Activated T-cell treated with anti-CD3 and anti-CD28 coated beads for 24 hours (primary cell): ENCODE results near the gene EVX2.

Experiments used
- DNase-seq: peaks from one replicate; pipeline ENCODE4 v3.0.0-alpha.2; 2020; ENCODE audit warnings: low read depth

EVX2 gene

DNA sequence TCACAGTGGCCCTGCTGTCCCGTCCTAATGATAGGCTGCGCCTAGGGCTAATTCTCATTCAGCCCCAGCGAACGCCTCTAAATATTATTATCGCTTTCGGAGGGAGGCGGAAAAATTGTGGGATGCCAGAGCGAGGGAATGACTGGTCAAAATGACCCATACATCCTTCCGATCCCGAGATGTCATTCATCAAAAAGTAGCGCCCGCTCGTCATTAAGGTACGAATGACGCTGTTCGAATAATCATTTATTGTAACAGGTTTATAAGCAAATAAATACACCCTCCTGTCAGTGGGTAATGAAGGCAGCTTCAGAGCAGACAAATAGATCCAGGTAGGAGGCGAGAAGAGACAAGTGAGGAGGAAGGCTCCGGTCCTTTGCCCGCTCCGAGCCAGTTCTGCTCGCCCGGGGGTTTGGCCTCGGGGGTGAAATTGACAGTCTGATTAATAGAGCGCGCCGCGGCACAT, at the start of gene EVX2:
EVX2 (minus strand) TSS at position 167 of the 466 bp plus-strand sequence. CDS start 186 bp downstream, outside the sequence.
- no peak for DNase-seq

DNA sequence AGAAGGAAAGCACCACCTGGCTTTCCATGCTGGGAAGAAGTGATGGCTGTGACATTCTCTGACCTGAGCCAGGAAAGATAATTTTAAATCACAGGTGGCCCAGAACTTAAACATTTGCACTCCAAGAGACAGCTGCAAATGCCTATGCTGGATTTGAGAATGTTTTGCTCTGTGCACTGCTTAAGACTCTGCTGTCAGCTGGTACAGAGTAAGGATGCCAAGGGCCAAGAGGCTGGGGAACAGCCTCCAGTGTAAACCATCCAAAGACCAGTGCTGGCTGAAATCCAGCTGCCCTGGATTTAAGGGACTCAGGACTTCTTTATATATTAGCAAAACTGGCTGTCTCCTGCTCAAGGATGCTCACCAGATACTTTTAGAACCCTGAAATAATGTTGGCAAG, 49.6 kb upstream of the EVX2 start:
- no peak for DNase-seq

DNA sequence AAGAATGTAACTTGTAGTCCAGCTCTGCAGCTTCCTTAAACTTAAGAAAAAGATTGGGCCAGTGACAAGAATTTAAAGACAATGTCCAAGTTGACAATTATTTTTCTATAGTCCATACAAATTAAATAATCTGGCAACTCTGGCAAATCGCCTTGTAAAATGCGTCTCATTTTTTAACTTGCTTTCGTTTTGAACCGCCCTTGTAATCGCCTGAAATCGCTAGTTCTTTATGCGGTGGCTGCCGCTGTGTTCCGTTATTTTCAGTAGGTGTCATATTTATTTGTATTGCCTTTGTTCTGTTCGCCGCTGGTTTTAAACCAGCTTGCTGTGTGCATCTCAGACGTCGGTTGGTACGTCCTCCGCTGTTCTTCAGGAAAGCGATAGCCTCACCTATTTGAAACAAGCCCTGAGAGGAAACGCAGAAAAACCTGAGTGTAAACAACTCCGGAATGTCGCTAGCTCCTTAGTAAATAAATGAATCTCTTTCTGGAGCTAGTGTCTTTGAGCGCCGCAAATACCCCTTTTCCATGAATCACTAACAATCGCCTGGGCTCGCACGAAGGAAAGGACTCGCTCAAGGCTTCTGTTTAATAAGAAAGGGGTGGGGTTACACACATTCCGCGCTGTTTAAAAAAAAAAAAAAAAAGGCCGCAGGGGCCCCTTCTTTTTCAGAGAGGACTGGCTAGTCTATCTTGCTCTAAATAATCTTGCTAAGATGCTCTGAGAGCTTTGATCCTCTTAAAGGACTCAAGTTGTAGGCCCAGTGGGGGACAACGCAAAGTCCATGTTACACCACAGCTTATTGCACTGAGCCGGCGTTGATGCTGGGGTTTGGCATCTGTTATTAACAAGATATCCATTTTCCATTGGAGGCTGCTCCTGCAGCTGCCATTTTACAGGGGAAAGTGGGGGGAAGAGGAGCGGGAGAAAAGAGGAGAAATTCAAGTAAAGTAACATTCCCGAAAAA, 48.7 kb upstream of the EVX2 start:
- no peak for DNase-seq

DNA sequence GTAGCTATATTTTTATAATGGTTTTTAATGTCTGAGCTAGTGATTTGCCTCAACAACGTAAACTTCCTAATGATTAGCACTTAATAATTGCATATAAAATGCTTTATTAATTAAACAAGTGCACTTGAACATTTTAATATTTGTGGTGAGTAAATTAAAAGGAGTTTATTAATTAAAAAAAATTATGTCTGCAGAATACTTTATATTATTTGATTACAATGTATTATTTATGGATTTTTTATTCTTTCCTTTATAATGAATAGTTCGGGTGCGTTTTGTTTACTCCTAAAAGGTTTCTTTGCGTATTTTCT, 48.0 kb upstream of the EVX2 start:
- no peak for DNase-seq

DNA sequence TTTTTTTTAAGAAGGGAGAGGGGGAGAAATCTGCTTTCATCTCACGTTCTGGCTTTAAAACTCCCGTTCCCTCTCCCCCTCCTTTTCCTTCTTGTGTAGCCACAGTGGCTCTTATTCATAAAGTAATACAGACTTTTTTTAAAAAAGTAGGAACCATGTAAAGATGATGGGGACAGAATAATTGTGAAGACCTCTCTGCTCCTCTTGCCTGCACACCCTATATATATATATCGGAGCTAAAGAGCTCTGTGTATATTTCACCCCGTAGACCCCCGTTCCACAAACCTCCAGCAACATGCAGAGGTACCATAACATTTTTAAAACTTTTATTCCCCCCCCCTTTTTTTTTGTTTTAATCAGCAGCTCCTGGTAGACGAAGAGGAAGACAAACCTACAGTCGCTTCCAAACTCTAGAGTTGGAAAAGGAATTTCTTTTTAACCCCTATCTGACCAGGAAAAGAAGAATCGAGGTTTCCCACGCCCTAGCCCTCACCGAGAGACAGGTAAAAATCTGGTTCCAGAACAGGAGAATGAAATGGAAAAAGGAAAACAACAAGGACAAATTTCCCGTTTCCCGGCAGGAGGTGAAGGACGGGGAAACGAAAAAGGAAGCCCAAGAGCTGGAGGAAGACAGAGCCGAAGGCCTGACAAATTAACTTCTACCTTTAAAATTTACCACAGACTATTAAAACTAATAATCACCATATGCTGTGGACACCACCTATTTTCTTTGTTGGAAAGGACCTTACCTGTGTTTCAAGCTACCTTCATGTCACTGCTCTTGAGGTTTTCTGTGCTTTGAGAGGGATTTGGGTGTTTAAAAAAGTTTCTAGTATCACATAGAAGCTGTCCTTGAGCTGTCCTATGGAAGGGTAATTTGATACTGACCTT, 47.4 kb upstream of the EVX2 start:
- DNase-seq: no peak

DNA sequence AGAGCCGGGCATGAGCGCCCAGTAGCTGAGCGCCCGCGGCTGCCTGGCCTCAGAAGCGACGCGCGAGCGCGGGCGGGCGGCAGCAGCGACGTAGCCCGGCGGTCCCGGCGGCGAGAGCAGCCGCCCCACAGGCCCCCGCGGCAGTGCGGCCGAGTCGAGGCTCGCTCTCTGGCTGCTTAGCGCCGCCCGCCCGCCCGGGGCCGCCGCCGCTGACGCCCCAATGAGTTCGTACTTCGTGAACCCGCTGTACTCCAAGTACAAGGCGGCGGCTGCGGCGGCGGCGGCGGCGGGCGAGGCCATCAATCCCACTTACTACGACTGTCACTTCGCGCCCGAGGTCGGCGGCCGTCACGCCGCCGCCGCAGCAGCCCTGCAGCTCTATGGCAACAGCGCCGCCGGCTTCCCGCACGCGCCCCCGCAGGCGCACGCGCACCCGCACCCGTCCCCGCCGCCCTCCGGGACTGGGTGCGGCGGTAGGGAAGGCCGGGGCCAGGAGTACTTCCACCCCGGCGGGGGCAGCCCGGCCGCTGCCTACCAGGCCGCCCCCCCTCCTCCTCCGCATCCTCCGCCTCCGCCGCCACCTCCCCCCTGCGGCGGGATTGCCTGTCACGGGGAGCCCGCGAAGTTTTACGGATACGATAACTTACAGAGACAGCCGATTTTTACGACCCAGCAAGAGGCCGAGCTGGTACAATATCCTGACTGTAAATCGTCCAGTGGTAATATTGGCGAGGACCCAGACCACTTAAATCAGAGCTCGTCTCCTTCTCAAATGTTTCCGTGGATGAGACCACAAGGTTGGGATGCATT, 46.6 kb upstream of the EVX2 start:
- DNase-seq: no peak

DNA sequence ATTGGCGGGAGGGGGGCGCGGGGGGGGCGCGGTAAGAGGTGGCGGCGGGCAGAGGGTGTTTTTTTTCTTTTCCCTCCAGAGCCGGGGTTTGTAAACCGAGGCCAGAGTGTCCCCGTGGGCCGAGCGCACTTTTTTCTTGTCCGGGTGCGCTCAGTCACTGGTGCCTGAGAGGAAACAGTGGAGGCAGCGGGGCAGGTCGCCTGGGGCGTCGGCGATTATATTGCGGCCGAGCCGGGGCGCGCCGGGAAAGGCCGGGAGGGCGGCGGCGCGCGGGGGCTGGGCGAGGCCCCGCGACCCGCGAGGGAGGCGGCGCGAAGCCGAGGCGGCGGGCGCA, 46.0 kb upstream of the EVX2 start:
- no peak for DNase-seq

DNA sequence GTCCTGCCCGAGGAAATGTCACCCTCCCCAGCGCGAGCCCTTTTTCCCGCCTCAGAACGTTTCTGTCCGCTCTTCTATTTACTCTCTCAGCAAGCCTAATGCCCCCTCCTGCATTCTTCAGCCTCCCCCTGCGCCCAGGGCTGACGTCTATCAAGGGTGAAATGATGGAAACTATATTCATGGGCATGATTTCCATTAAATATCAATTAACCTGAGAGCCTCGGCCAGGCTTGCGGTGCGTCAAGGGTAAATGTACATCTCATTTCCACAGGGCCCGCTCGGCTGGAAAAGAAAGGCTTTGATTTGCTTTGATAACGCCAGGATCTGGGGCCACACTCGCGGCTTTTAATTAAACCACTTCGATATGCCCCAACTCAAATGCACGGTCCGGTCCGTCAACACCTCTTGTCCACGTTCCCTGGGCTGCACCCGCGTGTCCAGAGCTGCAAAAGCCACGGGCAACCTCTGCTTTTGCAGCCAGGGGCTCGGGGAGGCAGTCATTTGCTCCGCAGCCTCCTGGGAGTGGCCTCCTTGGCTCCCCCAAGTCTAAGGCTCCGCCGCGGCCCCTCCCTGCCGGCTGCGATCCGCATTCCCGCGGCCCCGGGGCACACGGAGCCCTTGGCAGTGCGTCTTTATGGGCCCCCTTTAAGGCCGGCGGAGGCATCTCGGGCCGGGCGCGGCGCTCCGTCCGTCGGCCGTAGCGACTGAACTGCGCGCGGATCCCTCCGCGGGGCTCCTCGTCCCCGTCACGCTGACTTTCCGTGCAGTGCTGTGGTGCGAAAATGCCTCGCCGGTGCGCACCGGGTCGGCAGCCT, 45.4 kb upstream of the EVX2 start, which contains the start of gene HOXD8:
HOXD8 (plus strand) TSS at position 724 of the 815 bp plus-strand sequence. CDS start 662 bp downstream, outside the sequence.
- no peak for DNase-seq

DNA sequence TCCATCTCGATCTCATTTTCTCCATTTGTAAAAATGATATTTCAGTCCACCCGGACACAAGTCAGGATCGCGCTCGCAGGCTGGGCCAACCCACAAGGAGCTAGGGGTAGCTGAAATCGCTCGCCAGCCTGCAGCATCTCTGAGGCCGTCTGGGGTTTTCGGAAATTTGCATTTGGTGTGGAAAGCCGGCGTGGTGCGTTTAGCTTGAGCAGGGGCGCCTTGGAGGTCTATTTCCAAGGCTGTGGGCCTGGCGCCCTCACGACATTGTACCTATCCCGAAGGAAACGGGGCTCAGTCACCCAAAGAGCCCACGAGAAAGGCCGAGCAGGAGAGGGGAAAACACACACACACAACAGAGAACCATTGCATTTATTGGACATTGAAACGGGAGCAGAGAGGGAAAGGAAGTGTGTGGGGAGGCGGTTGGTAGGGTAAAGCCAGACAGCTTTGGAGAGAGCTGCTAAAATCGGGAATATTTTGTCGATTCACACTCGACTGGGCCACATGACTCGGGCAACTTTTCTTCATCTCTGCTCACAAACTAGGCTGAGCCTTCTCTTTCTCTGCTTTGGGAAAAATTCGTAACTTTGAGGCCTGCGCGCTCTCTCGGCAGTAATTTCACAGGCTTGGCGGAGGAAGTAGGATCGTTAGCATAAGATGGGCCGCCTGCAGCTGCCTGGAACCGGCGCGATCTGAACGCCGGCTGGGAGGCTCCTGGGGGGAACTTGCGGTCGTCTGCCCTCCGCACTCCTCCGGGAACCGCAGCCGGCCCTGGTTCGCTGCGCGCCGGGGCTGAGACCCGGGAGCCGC, 44.6 kb upstream of the EVX2 start:
- DNase-seq: no peak

DNA sequence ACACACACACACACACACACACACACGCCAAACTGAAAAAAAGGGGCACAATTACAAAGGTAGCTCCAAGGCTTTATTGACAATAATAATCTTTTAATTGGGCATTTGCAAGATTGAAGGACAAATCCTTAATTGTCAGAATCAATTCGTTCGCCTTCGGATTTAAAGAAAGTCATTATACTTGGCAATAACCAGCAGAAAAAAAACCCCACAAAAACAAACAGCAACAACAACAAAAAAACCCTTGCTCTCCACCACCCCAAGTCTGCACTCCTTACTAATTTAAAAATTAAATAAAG, 44.0 kb upstream of the EVX2 start:
- no peak for DNase-seq

DNA sequence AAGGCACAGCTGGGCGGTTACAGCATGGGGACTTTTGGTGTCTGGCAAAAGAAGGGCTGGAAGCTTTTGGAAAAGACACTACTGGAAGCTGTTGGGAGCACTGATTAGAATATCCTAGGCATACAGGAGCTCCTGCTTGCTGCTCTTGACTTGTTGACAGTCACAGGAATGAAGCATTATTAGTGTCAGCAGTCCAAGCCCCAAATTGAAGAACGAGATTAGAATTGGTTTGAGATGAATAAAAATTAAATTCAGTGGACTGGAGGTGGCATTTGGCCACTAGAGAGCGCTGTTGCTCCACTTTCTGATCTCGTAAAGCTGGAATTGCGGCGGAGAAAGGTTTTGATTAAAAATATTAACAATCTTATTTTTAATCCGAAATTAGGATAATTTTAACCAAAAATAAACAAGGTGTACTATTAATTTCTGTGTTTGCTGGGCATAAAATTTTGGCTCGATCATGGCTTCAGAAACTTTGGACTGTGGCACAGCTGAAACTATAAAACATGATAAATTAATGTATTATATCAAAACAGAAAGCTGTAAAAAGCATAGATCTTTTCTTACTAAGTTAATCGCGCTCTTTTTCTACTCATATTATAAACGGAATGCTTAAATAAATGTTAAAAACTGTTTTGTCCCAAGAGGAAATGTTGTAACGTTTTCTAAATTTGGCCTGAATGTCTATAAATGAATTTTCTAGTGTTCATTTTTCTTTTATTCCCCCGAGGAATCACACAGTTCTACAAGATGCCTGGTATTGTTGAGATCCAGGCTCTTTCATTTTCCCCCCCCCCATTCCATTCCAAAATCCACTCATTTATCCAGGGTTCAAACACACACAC, 43.4 kb upstream of the EVX2 start:
- DNase-seq: peak; percentile 55

DNA sequence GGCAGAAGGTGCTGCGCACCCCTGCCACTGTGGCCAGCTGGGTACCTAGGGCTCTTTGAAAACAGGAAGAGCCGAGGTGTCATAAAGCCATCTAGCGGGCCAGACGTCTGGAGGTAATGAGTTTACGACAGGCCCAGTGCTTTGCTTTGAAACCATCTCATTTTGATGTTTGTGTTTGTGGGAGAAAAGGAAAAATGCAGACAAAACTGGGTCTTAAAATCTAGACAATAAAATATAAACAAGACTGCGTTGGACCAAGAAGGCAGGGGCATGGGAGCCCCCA, 42.0 kb upstream of the EVX2 start:
- DNase-seq: no peak

DNA sequence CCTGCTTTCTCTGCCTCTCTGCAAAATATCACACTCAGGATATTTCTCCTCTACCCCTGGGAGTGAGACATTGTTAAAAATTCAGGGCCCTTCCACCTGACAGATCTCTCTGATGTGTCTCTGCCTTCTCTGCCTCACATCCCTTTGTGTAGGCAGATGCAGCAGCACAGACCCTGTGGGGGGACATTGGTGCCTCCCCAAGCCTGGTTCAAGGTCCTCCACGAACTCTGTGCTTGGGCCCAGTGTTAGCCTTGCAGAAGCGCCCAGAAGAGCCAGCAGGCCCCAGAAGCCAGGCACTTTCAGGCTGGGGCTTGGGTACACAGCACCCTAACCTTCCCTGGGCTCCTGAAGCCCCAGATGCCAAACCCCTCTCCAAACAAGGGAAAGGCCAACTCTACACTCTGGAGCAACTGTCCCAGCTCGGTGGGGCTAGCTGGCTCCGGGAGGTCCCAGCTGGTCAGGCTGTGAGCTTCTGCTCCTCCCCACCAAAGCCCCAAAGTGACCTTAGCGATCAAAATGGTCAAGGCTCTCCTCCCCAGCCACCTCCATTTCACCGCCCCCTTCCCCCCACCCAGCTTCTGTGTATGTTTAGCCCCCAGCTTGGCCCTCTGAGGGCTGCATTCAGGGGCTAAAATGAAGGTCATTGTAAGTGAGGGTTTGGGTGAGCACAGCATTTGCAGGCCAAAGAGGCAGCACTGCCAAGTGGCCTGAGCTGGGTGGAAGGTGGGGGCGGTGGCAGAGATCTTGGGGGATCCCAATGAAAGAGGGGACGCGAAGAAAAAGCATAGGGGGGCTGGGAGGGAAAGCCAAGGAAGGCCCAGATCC, 41.4 kb upstream of the EVX2 start:
- no peak for DNase-seq

DNA sequence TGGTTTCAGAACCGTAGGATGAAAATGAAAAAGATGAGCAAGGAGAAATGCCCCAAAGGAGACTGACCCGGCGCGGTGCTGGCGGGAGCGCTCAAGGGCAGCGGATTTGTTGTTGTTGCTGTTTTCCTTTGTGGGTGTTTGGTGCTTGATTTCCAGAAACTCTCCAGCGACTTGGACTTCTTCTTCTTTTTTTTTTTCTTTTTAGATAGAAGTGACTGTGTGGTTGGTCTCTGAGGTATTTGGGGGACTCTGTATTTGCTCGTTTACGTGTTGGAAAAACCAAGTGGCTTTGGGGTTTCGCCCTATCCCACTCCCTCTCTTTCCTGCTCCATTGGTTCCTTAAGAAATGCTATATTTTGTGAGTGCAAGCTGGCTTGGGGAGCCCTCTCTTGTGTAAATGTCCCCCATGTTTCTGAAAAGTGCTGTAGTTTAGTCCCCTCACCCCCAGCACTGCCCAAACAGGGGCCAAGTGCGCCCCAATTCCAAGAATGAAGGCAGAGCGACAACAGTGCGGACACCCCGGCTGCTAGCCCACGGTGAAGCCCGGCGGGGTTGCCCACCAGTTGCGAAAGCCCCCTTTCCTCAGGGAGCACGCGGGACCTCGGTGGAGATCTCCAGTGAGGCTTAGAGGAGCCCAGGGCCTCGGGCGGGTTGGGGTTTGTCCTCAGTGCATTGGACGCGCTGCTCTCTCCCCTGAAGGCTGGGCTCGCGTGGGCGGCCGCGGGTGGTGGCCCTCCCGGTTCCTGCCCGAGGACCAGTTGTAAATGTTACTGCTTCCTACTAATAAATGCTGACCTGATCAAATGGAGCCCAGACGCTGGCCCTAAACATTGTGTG, 40.6 kb upstream of the EVX2 start:
- no peak for DNase-seq

DNA sequence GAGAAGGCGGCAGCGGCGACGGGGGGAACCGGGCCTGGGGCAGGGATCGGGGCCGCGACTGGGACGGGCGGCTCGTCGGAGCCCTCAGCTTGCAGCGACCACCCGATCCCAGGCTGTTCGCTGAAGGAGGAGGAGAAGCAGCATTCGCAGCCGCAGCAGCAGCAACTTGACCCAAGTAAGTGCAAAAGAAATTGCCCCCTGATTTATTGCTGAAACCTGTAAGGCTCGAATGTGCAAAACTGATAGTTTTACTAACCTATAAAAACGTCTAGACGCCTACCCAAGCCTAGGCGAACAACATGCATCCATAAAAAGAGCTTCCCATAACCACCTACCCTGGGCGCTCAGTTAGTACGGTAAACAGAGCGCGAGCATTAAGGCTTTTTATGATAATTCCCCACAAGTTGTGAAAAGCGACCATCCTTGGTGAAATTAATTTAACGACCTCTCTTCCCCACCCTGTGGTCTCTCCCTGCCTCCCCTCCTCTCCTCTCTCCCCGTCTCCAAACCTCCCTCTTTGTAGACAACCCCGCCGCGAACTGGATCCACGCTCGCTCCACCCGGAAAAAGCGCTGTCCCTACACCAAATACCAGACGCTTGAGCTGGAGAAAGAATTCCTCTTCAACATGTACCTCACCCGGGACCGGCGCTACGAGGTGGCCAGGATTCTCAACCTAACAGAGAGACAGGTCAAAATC, 39.8 kb upstream of the EVX2 start:
- no peak for DNase-seq

DNA sequence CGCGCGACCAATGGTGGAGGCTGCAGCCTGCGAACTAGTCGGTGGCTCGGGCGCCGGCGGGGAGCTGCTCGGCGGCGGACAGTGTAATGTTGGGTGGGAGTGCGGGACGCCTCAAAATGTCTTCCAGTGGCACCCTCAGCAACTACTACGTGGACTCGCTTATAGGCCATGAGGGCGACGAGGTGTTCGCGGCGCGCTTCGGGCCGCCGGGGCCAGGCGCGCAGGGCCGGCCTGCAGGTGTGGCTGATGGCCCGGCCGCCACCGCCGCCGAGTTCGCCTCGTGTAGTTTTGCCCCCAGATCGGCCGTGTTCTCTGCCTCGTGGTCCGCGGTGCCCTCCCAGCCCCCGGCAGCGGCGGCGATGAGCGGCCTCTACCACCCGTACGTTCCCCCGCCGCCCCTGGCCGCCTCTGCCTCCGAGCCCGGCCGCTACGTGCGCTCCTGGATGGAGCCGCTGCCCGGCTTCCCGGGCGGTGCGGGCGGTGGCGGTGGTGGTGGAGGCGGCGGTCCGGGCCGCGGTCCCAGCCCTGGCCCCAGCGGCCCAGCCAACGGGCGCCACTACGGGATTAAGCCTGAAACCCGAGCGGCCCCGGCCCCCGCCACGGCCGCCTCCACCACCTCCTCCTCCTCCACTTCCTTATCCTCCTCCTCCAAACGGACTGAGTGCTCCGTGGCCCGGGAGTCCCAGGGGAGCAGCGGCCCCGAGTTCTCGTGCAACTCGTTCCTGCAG, 39.1 kb upstream of the EVX2 start, which contains the start of gene HOXD9:
HOXD9 (plus strand) TSS at position 37 of the 728 bp plus-strand sequence; CDS start at position 87, 50 bp downstream.
- no peak for DNase-seq
